ENCODE results near the gene FBLN7. TPM values are rescaled to one million over a fixed set of nuclear protein-coding genes. Genes with fewer than 3 reads are reported as not detected.

Gene FBLN7
- polyA plus RNA-seq, 3 donors = 0.04 TPM; not detected in 2

- H3K27ac Mint-ChIP-seq = no peak overlapping the region
- DNase-seq = no peak
- no peaks in the 10 kb centered on the region for H3K4me1 Mint-ChIP-seq
Observed at GRCh38 chr2:112197868-112198267, 59.7 kb downstream of the FBLN7 start.

GRCh38 chr2:112198780-112199179, 60.6 kb downstream of the FBLN7 start:
- Mint-ChIP-seq H3K27me3 (ENCODE audit: low read depth in 3 of 3) (peaks cover 2 to 3% (median 2%) of the 10 kb centered on the region in 3 donors), H3K36me3 (no peaks in the 10 kb centered on the region), H3K4me3 (no peak overlapping the region), H3K4me1 (no peaks in the 10 kb centered on the region), H3K9me3 (peaks cover 12 to 26% (median 23%) of the 10 kb centered on the region in 7 donors), H3K27ac (no peak overlapping the region)
- no peak overlapping the region for H2AFZ ChIP-seq (ENCODE audit: insufficient read depth, low read depth, low read length, poor library complexity, severe bottlenecking)
- H3K27me3 ChIP-seq (ENCODE audit: control insufficient read depth in 2 of 2, insufficient read depth in 2 of 2, low read length in 2 of 2) = no peaks in the 10 kb centered on the region
- H3K9me3 ChIP-seq (replicated peaks in 1 of 2; ENCODE audit: control insufficient read depth in 1 of 2, insufficient read depth in 1 of 2, low read length in 2 of 2) = peaks cover 13% of the 10 kb centered on the region in 2 donors
- no peaks in the 10 kb centered on the region for H3K36me3 ChIP-seq (replicated peaks in 1 of 2; ENCODE audit: control insufficient read depth in 1 of 2, insufficient read depth in 2 of 2, low read length in 2 of 2)
- TF ChIP-seq CTCF (IDR thresholded peaks at IDR 0.05) = no peak
- no peak overlapping the region for H3K4me2 ChIP-seq (replicated peaks; ENCODE audit: extremely low read depth, low read length, poor library complexity, severe bottlenecking)
- H3K79me2 ChIP-seq (ENCODE audit: insufficient read depth, low read length) = no peaks in the 10 kb centered on the region
- intact Hi-C loops (cut with micrococcal nuclease) = no loop called here
- no peak for DNase-seq
- no peak overlapping the region for H3K4me3 ChIP-seq (replicated peaks in 1 of 3; ENCODE audit: low read depth in 2 of 3, low read length in 3 of 3)
- H3K4me1 ChIP-seq (ENCODE audit: control insufficient read depth in 1 of 2, insufficient read depth in 2 of 2, low read length in 2 of 2) = no peaks in the 10 kb centered on the region
- no peaks in the 10 kb centered on the region for H4K20me1 ChIP-seq (ENCODE audit: insufficient read depth, low read length)
- no peak overlapping the region for H3K9ac ChIP-seq (ENCODE audit: insufficient read depth, low read length, poor library complexity, severe bottlenecking)
- no peak overlapping the region for H3K27ac ChIP-seq (ENCODE audit: low read depth in 1 of 2, low read length in 2 of 2)

More at GRCh38 chr2:112197868-112198267, 59.7 kb downstream of the FBLN7 start:
- no peak overlapping the region for H3K4me2 ChIP-seq (replicated peaks; ENCODE audit: extremely low read depth, low read length, poor library complexity, severe bottlenecking)
- H2AFZ ChIP-seq (ENCODE audit: insufficient read depth, low read depth, low read length, poor library complexity, severe bottlenecking) = no peak overlapping the region
- no peaks in the 10 kb centered on the region for H3K4me1 ChIP-seq (ENCODE audit: control insufficient read depth in 1 of 2, insufficient read depth in 2 of 2, low read length in 2 of 2)
- H3K27me3 ChIP-seq (ENCODE audit: control insufficient read depth in 2 of 2, insufficient read depth in 2 of 2, low read length in 2 of 2) = no peaks in the 10 kb centered on the region
- no peaks in the 10 kb centered on the region for H4K20me1 ChIP-seq (ENCODE audit: insufficient read depth, low read length)
- no peaks in the 10 kb centered on the region for H3K36me3 Mint-ChIP-seq
- peaks cover 5 to 9% of the 10 kb centered on the region in 2 donors for H3K9me3 ChIP-seq (replicated peaks in 1 of 2; ENCODE audit: control insufficient read depth in 1 of 2, insufficient read depth in 1 of 2, low read length in 2 of 2)
- H3K4me3 ChIP-seq (replicated peaks in 1 of 3; ENCODE audit: low read depth in 2 of 3, low read length in 3 of 3) = no peak overlapping the region
- H3K27ac ChIP-seq (ENCODE audit: low read depth in 1 of 2, low read length in 2 of 2) = no peak overlapping the region
- H3K27me3 Mint-ChIP-seq (ENCODE audit: low read depth in 3 of 3) = peaks cover 2 to 3% (median 2%) of the 10 kb centered on the region in 3 donors
- no peaks in the 10 kb centered on the region for H3K79me2 ChIP-seq (ENCODE audit: insufficient read depth, low read length)
- TF ChIP-seq CTCF (IDR thresholded peaks at IDR 0.05) = no peak
- no peak overlapping the region for H3K9ac ChIP-seq (ENCODE audit: insufficient read depth, low read length, poor library complexity, severe bottlenecking)
- intact Hi-C loops (cut with micrococcal nuclease) = no loop called here
- peak overlapping the region in 1 of 2 donors; percentile 14 for H3K4me3 Mint-ChIP-seq
- no peaks in the 10 kb centered on the region for H3K36me3 ChIP-seq (replicated peaks in 1 of 2; ENCODE audit: control insufficient read depth in 1 of 2, insufficient read depth in 2 of 2, low read length in 2 of 2)
- H3K9me3 Mint-ChIP-seq = peaks cover 7 to 18% (median 15%) of the 10 kb centered on the region in 7 donors
- no CpG with 5 or more reads among the region's 1 CpG for WGBS (ENCODE audit: insufficient coverage)

All from CD14-positive monocyte (primary cell).